Stimulated activated CD4-positive, alpha-beta T cell treated with anti-CD3 and anti-CD28 coated beads, Interleukin-1b, Interleukin-23, amount 100 ng/mL, for 48 hours (primary cell): ENCODE measurements around the gene PNLIPRP3.

Experiments used
- DNase-seq: peaks from one replicate; pipeline ENCODE4 v3.0.0-alpha.2; 2020

Gene PNLIPRP3

DNA sequence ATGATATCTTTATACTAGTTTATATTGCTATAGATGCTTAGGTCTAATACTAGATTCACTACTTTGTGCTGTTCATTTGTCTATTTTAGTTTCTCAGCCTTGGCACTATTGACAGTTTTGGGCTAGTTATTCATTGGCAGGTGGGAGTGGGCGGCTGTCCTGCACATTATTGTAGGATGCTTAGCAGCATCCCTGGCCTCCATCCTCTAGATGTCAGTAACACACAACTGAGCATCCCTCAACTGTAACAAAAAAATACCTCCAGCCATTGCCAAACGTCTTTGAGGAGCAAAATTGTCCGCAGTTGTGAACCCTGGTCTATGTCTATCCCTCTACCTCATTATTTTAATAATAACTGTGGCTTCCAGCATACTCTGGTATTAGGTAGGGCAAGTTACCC lies 83.7 kb downstream of the PNLIPRP3 start:
- no peak for DNase-seq

- DNase-seq = peak; percentile 3
Observed at GRCh38 chr10:116521424-116522290, 94.0 kb downstream of the PNLIPRP3 start.

DNA sequence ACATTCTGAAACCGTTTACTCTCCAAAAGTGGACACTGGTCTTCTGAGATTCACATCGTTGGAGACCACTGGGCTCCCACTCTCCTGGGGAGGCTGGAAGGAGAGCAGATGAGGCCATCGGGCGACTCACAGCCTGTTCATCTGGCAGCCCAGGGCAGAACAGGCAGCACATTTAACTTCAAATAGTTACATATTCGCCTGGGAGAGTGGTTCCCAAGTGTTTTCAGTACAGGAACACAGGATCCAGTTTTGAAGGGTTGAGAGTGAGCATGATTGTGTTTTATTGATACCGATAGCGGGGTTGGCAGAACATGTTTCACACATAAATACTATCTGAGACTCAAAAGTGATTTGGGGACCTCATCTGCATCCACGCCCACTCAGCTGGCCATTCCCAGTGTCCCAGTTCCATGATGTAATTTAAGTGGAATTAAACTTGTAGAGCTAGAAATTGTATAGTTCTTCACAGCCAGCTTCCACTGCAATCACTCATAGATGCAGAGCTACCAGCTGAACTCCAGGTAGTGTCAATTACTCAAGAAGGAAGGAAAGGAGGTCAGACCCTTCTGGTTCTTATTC lies 95.2 kb downstream of the PNLIPRP3 start:
- DNase-seq = no peak

GRCh38 chr10:116524736-116525135 lies 97.1 kb downstream of the PNLIPRP3 start:
- no peak for DNase-seq

- DNase-seq = no peak
Observed at GRCh38 chr10:116526219-116526618, 98.6 kb downstream of the PNLIPRP3 start.
